ENCODE results near the gene DLL4. TPM values are rescaled to one million over a fixed set of nuclear protein-coding genes. Genes with fewer than 3 reads are reported as not detected.

Gene DLL4
- total RNA-seq, 1 experiment from 2014 or later = 1.5 TPM

GRCh38 chr15:40981186-40981585 is 52.0 kb downstream of the DLL4 start:
- Histone ChIP-seq H4K20me1 (ENCODE audit: insufficient read depth) (no peaks in the 10 kb centered on the region), H3K79me2 (ENCODE audit: insufficient read depth, low read length) (no peaks in the 10 kb centered on the region), H3K4me2 (ENCODE audit: low read length) (no peak overlapping the region), H3K4me3 (replicated peaks in 1 of 2; ENCODE audit: low read depth in 1 of 2, low read length in 2 of 2) (no peak overlapping the region), H3K9ac (ENCODE audit: low read length) (no peak overlapping the region), H3K9me3 (ENCODE audit: control insufficient read depth in 1 of 2, insufficient read depth in 1 of 2, low read depth in 1 of 2, low read length in 2 of 2) (no peaks in the 10 kb centered on the region), H2AFZ (ENCODE audit: low read depth, low read length, poor library complexity, severe bottlenecking) (no peak overlapping the region), H3K27ac (ENCODE audit: low read depth, low read length) (no peak overlapping the region), H3K36me3 (ENCODE audit: control insufficient read depth in 1 of 2, insufficient read depth in 2 of 2, low read length in 2 of 2) (peaks cover 59 to 84% of the 10 kb centered on the region in 2 experiments), H3K27me3 (ENCODE audit: insufficient read depth, low read length) (no peaks in the 10 kb centered on the region), H3K4me1 (ENCODE audit: control insufficient read depth in 1 of 2, insufficient read depth in 2 of 2, low read length in 2 of 2) (no peaks in the 10 kb centered on the region), H3K9me2 (ENCODE audit: insufficient read depth) (no peaks in the 10 kb centered on the region)
- RAD21 ChIA-PET (ENCODE audit: low non-redundant PET in 1 of 2, low total read pairs in 2 of 2, uncharacterized antibody in 2 of 2, unreplicated experiment in 2 of 2) = no interaction called here
- POLR2A ChIA-PET = no interaction called here
- no peak for ATAC-seq
- no peak for DNase-seq (ENCODE audit: low read depth, low spot score)
- intact Hi-C loops (cut with micrococcal nuclease) = no loop called here
- TF ChIP-seq FOSL1 (IDR thresholded peaks at IDR 0.05; ENCODE audit: low read depth) (no peak), TCF7L2 (IDR thresholded peaks at IDR 0.05; ENCODE audit: borderline replicate concordance, extremely low read depth, insufficient read depth, insufficient read length) (no peak), EZH2 (IDR thresholded peaks at IDR 0.05) (no peak), ATF3 (IDR thresholded peaks at IDR 0.05) (no peak), POLR2A (IDR thresholded peaks at IDR 0.05; ENCODE audit: borderline replicate concordance, extremely low read depth, insufficient read depth, insufficient read length) (no peak), EGR1 (IDR thresholded peaks at IDR 0.05; ENCODE audit: low read depth) (no peak), SRF (IDR thresholded peaks at IDR 0.05; ENCODE audit: low read depth) (no peak), ZBTB33 (IDR thresholded peaks at IDR 0.05; ENCODE audit: extremely low read depth, insufficient replicate concordance, low read length) (no peak), MAX (IDR thresholded peaks at IDR 0.05) (no peak), SP1 (IDR thresholded peaks at IDR 0.05; ENCODE audit: low read depth) (no peak), ELF1 (IDR thresholded peaks at IDR 0.05; ENCODE audit: borderline replicate concordance, low read depth) (no peak), REST (IDR thresholded peaks at IDR 0.05; ENCODE audit: low read depth) (no peak), EZH2phosphoT487 (IDR thresholded peaks at IDR 0.05; ENCODE audit: borderline replicate concordance) (no peak), YY1 (IDR thresholded peaks at IDR 0.05; ENCODE audit: extremely low read depth, insufficient replicate concordance, low read depth, low read length) (no peak), ZFX (IDR thresholded peaks at IDR 0.05) (no peak), SIN3A (IDR thresholded peaks at IDR 0.05; ENCODE audit: low read depth) (no peak), ZNF274 (IDR thresholded peaks at IDR 0.05; ENCODE audit: low read depth, low read length) (no peak)
- no TSS peak for BruUV-seq (replicated peaks)
- CTCF ChIA-PET = no interaction called here

Measured in HCT116 (cell line).